Ovary (tissue), 9 donors: Measurements from ENCODE around the gene CPED1. TPM values are rescaled to one million over a fixed set of nuclear protein-coding genes. Genes with fewer than 3 reads are reported as not detected.
"Not testable (repeated sequence)": the region's sequence is repeated elsewhere in the genome, so short reads cannot be mapped to it uniquely, and the experiment has no call there.

Experiments used
- DNase-seq, 5 donors: peaks; one replicate each; pipeline ENCODE4 v3.0.0-alpha.2; 2019 to 2020
- H3K27ac ChIP-seq, 2 donors: fragments of 200-600 bp; one replicate each; pipeline versions ENCODE4 v1.5.1 to v1.8.0; 2019 to 2022
- H3K27me3 ChIP-seq: fragments of 200-600 bp; one replicate; pipeline ENCODE4 v1.8.0; 2022
- H3K36me3 ChIP-seq: fragments of 200-600 bp; sonication (generic); one replicate; pipeline ENCODE4 v1.5.1; 2019
- H3K4me1 ChIP-seq: one replicate; pipeline ENCODE4 v1.8.1; 2013; ENCODE audit warnings: mild to moderate bottlenecking, moderate library complexity; ENCODE audit not compliant: insufficient read depth
- H3K4me3 ChIP-seq: fragments of 200-600 bp; sonication (generic); one replicate; pipeline ENCODE4 v1.5.1; 2017
- H3K9me3 ChIP-seq, 2 donors: fragments of 200-600 bp in 1 of 2; sonication (generic) in 1 of 2; one replicate each; pipeline versions ENCODE4 v1.5.1 to v1.8.1; 2013 to 2019; ENCODE audit warnings: mild to moderate bottlenecking in 1 of 2, moderate library complexity in 1 of 2
- CTCF ChIP-seq, 3 donors: fragments of 450-650 bp in 2 of 3; fragments of 200-600 bp in 1 of 3; IDR thresholded peaks; one replicate each; pipeline versions ENCODE4 v1.5.1 to v1.8.0; 2016 to 2022; ENCODE audit warnings: antibody characterized with exemption in 3 of 3, mild to moderate bottlenecking in 1 of 3
- EP300 ChIP-seq: sonication (generic); formaldehyde crosslinking; IDR thresholded peaks from one replicate; pipeline ENCODE4 v1.6.1; 2017; ENCODE audit warnings: antibody characterized with exemption
- POLR2A ChIP-seq: fragments of 450-650 bp; IDR thresholded peaks from one replicate; pipeline ENCODE4 v1.6.1; 2017; ENCODE audit warnings: antibody characterized with exemption, mild to moderate bottlenecking, moderate library complexity
- WGBS, 3 donors: extraction: QIAGEN DNeasy Blood & Tissue Kit in 1 of 3; methylation state at CpG; one replicate each; pipeline versions ENCODE4 v1.1.5 to v1.1.7; 2013 to 2017; 5-methylcytosine and 5-hydroxymethylcytosine counted together
- intact Hi-C, 4 donors: fragments of 100-400 bp; cut with DNase I; formaldehyde crosslinking; loops; one replicate each; pipeline versions ENCODE4 v1.11.0 to v1.15.1; 2022 to 2023
- polyA plus RNA-seq, 2 donors: library from polyadenylated mRNA; stranded (reverse); fragments of 200-250 nt in 1 of 2; fragments of 350-450 nt in 1 of 2; fragmentation: Illumina TruSeq in 1 of 2; extraction: RNeasy Lipid Tissue Mini Kit (QIAGEN cat#74804) in 1 of 2; gene quantifications; one replicate each; pipeline ENCODE4 v1.2.3, GENCODE V29; 2013 to 2014
- total RNA-seq, 7 donors: library from RNA; depleted of rRNA in 2 of 7; stranded (reverse); fragments of >200 nt in 2 of 7; fragmentation: NEBNext Ultra II Directional in 3 of 7; extraction: Animal tissue kit (Norgen Biotek cat#: 25700) in 3 of 7; gene quantifications; one replicate each; pipeline versions ENCODE4 v1.1.0 to v1.2.4, GENCODE V29; 2016 to 2023
- donor health status: DM: no; HTN: no; CAD: no; lungs with moderate emphysema.
- donor health status: DM: no; HTN: no; CAD: no.
- donor health status: Bipolar disorder and iron deficiency.
- donor health status: DM: yes; HTN: yes; CAD: no.
- donor health status: DM: no; HTN: no; CAD: no.
- donor health status: DM: yes; HTN: yes; CAD: no.

Gene CPED1
- total and polyA plus RNA-seq, 9 donors = 42.1 to 127 (median 88.8) TPM

- intact Hi-C loops = no loop called here
- WGBS, 3 donors = 96 to 98% (median 97%) methylated on average over 2 of the region's 2 CpGs
- Histone ChIP-seq H3K4me1 (no peaks in the 10 kb centered on the region), H3K27ac (no peak overlapping the region), H3K4me3 (no peak overlapping the region), H3K9me3 (peaks cover 0 to 3% of the 10 kb centered on the region in 2 donors), H3K27me3 (no peaks in the 10 kb centered on the region), H3K36me3 (no peaks in the 10 kb centered on the region)
- TF ChIP-seq CTCF (IDR thresholded peaks at IDR 0.05) (no peak), POLR2A (no peak), EP300 (no peak)
- no peak for DNase-seq
Measured at GRCh38 chr7:121286186-121286585, 297.7 kb downstream of the CPED1 start.

- TF ChIP-seq POLR2A (no peak), EP300 (no peak), CTCF (IDR thresholded peaks at IDR 0.05) (no peak)
- H3K27ac ChIP-seq = no peak overlapping the region
- no peaks in the 10 kb centered on the region for H3K4me1 ChIP-seq
- no peak for DNase-seq
- H3K27me3 ChIP-seq = no peaks in the 10 kb centered on the region
- H3K36me3 ChIP-seq = no peaks in the 10 kb centered on the region
- H3K9me3 ChIP-seq = peaks cover 0 to 3% of the 10 kb centered on the region in 2 donors
- 90 to 97% (median 94%) methylated on average over 6 of the region's 6 CpGs for WGBS, 3 donors
- intact Hi-C loops = no loop called here
- H3K4me3 ChIP-seq = no peak overlapping the region
Measured at GRCh38 chr7:121286742-121287734, 298.5 kb downstream of the CPED1 start.

- no peaks in the 10 kb centered on the region for H3K36me3 ChIP-seq
- no peak overlapping the region for H3K27ac ChIP-seq
- no peak for DNase-seq
- no peak overlapping the region for H3K4me3 ChIP-seq
- H3K4me1 ChIP-seq = no peaks in the 10 kb centered on the region
- intact Hi-C loops = no loop called here
- no peaks in the 10 kb centered on the region for H3K27me3 ChIP-seq
- no peak for TF ChIP-seq CTCF (IDR thresholded peaks at IDR 0.05)
- no peak for TF ChIP-seq EP300
- no peak for TF ChIP-seq POLR2A
- H3K9me3 ChIP-seq = peaks cover 0 to 3% of the 10 kb centered on the region in 2 donors
Measured at GRCh38 chr7:121288894-121289293, 300.4 kb downstream of the CPED1 start.

GRCh38 chr7:121289930-121290329, 301.4 kb downstream of the CPED1 start:
- H3K4me3 ChIP-seq, intact Hi-C loops, H3K27me3 ChIP-seq, H3K36me3 ChIP-seq, H3K9me3 ChIP-seq, DNase-seq, H3K27ac ChIP-seq, H3K4me1 ChIP-seq: not testable (repeated sequence)
- 92 to 98% (median 97%) methylated on average over 5 of the region's 5 CpGs for WGBS, 3 donors

GRCh38 chr7:121294448-121294992, 306.0 kb downstream of the CPED1 start:
- Histone ChIP-seq H3K4me3 (no peak overlapping the region), H3K27me3 (peaks cover 5% of the 10 kb centered on the region), H3K36me3 (no peaks in the 10 kb centered on the region), H3K9me3 (no peaks in the 10 kb centered on the region), H3K27ac (no peak overlapping the region), H3K4me1 (no peaks in the 10 kb centered on the region)
- 88 to 90% (median 89%) methylated on average over 2 of the region's 2 CpGs for WGBS, 3 donors
- no peak for TF ChIP-seq EP300
- no peak for DNase-seq
- intact Hi-C loops = no loop called here
